ENCODE results near the gene NSUN5. TPM values are rescaled to one million over a fixed set of nuclear protein-coding genes. Genes with fewer than 3 reads are reported as not detected.
"Not testable (repeated sequence)": the region's sequence is repeated elsewhere in the genome, so short reads cannot be mapped to it uniquely, and the experiment has no call there.

The NSUN5 gene
- total RNA-seq, 1 experiment from 2014 or later = 90.9 TPM

- H3K36me3 ChIP-seq (replicated peaks; ENCODE audit: control insufficient read depth, insufficient read depth, low read length) = no peaks in the 10 kb centered on the region
- H3K27me3 ChIP-seq (ENCODE audit: control insufficient read depth, insufficient read depth, low read length) = no peaks in the 10 kb centered on the region
- no peak overlapping the region for H3K4me3 ChIP-seq (ENCODE audit: insufficient read depth, low read depth, low read length)
- no peak for DNase-seq
Observed at GRCh38 chr7:73316521-73316920, 7.9 kb upstream of the NSUN5 start.

GRCh38 chr7:73314271-73314670 lies 5.6 kb upstream of the NSUN5 start:
- H3K36me3 ChIP-seq (replicated peaks; ENCODE audit: control insufficient read depth, insufficient read depth, low read length) = no peaks in the 10 kb centered on the region
- no peak overlapping the region for H3K4me3 ChIP-seq (ENCODE audit: insufficient read depth, low read depth, low read length)
- H3K27me3 ChIP-seq (ENCODE audit: control insufficient read depth, insufficient read depth, low read length) = no peaks in the 10 kb centered on the region
- no peak for DNase-seq

GRCh38 chr7:73313521-73313906 lies 4.9 kb upstream of the NSUN5 start:
- Histone ChIP-seq H3K36me3 (replicated peaks; ENCODE audit: control insufficient read depth, insufficient read depth, low read length) (no peaks in the 10 kb centered on the region), H3K4me3 (ENCODE audit: insufficient read depth, low read depth, low read length) (no peak overlapping the region), H3K27me3 (ENCODE audit: control insufficient read depth, insufficient read depth, low read length) (no peaks in the 10 kb centered on the region)
- DNase-seq = no peak

GRCh38 chr7:73312831-73313520 lies 4.3 kb upstream of the NSUN5 start:
- DNase-seq = peak; percentile 60
- H3K36me3 ChIP-seq (replicated peaks; ENCODE audit: control insufficient read depth, insufficient read depth, low read length) = no peaks in the 10 kb centered on the region
- no peaks in the 10 kb centered on the region for H3K27me3 ChIP-seq (ENCODE audit: control insufficient read depth, insufficient read depth, low read length)
- no peak overlapping the region for H3K4me3 ChIP-seq (ENCODE audit: insufficient read depth, low read depth, low read length)

GRCh38 chr7:73311421-73311820 lies 2.8 kb upstream of the NSUN5 start:
- not testable (repeated sequence) for H3K4me3 ChIP-seq (ENCODE audit: insufficient read depth, low read depth, low read length); DNase-seq; H3K36me3 ChIP-seq (replicated peaks; ENCODE audit: control insufficient read depth, insufficient read depth, low read length); H3K27me3 ChIP-seq (ENCODE audit: control insufficient read depth, insufficient read depth, low read length)

- peak; percentile 84 for DNase-seq
- Histone ChIP-seq H3K4me3 (ENCODE audit: insufficient read depth, low read depth, low read length) (peak overlapping the region; percentile 74), H3K36me3 (replicated peaks; ENCODE audit: control insufficient read depth, insufficient read depth, low read length) (peaks cover 9% of the 10 kb centered on the region), H3K27me3 (ENCODE audit: control insufficient read depth, insufficient read depth, low read length) (no peaks in the 10 kb centered on the region)
Observed at GRCh38 chr7:73308074-73308664, 457 bp downstream of the NSUN5 start.

GRCh38 chr7:73307436-73307835 lies 1.2 kb downstream of the NSUN5 start:
- Histone ChIP-seq H3K4me3 (ENCODE audit: insufficient read depth, low read depth, low read length) (no peak overlapping the region), H3K36me3 (replicated peaks; ENCODE audit: control insufficient read depth, insufficient read depth, low read length) (peaks cover 10% of the 10 kb centered on the region), H3K27me3 (ENCODE audit: control insufficient read depth, insufficient read depth, low read length) (no peaks in the 10 kb centered on the region)
- peak; percentile 39 for DNase-seq

GRCh38 chr7:73304612-73305387 lies 3.8 kb downstream of the NSUN5 start:
- not testable (repeated sequence) for H3K36me3 ChIP-seq (replicated peaks; ENCODE audit: control insufficient read depth, insufficient read depth, low read length); H3K27me3 ChIP-seq (ENCODE audit: control insufficient read depth, insufficient read depth, low read length); H3K4me3 ChIP-seq (ENCODE audit: insufficient read depth, low read depth, low read length); DNase-seq

- Histone ChIP-seq H3K36me3 (replicated peaks; ENCODE audit: control insufficient read depth, insufficient read depth, low read length) (peaks cover 10% of the 10 kb centered on the region), H3K27me3 (ENCODE audit: control insufficient read depth, insufficient read depth, low read length) (no peaks in the 10 kb centered on the region), H3K4me3 (ENCODE audit: insufficient read depth, low read depth, low read length) (no peak overlapping the region)
- peak; percentile 23 for DNase-seq
Observed at GRCh38 chr7:73304071-73304470, 4.6 kb downstream of the NSUN5 start.

GRCh38 chr7:73303546-73303945 lies 5.1 kb downstream of the NSUN5 start:
- peaks cover 10% of the 10 kb centered on the region for H3K36me3 ChIP-seq (replicated peaks; ENCODE audit: control insufficient read depth, insufficient read depth, low read length)
- H3K27me3 ChIP-seq (ENCODE audit: control insufficient read depth, insufficient read depth, low read length) = no peaks in the 10 kb centered on the region
- no peak overlapping the region for H3K4me3 ChIP-seq (ENCODE audit: insufficient read depth, low read depth, low read length)
- DNase-seq = peak; percentile 21

GRCh38 chr7:73302846-73303245 lies 5.8 kb downstream of the NSUN5 start:
- not testable (repeated sequence) for H3K4me3 ChIP-seq (ENCODE audit: insufficient read depth, low read depth, low read length); H3K27me3 ChIP-seq (ENCODE audit: control insufficient read depth, insufficient read depth, low read length); DNase-seq; H3K36me3 ChIP-seq (replicated peaks; ENCODE audit: control insufficient read depth, insufficient read depth, low read length)

GRCh38 chr7:73301108-73301507 lies 7.5 kb downstream of the NSUN5 start:
- H3K4me3 ChIP-seq (ENCODE audit: insufficient read depth, low read depth, low read length); H3K36me3 ChIP-seq (replicated peaks; ENCODE audit: control insufficient read depth, insufficient read depth, low read length); H3K27me3 ChIP-seq (ENCODE audit: control insufficient read depth, insufficient read depth, low read length); DNase-seq: not testable (repeated sequence)

- DNase-seq; H3K4me3 ChIP-seq (ENCODE audit: insufficient read depth, low read depth, low read length); H3K27me3 ChIP-seq (ENCODE audit: control insufficient read depth, insufficient read depth, low read length); H3K36me3 ChIP-seq (replicated peaks; ENCODE audit: control insufficient read depth, insufficient read depth, low read length): not testable (repeated sequence)
Observed at GRCh38 chr7:73299812-73300211, 8.8 kb downstream of the NSUN5 start.

- not testable (repeated sequence) for H3K36me3 ChIP-seq (replicated peaks; ENCODE audit: control insufficient read depth, insufficient read depth, low read length); H3K27me3 ChIP-seq (ENCODE audit: control insufficient read depth, insufficient read depth, low read length); DNase-seq; H3K4me3 ChIP-seq (ENCODE audit: insufficient read depth, low read depth, low read length)
Observed at GRCh38 chr7:73297706-73298105, 10.9 kb downstream of the NSUN5 start.

- not testable (repeated sequence) for H3K4me3 ChIP-seq (ENCODE audit: insufficient read depth, low read depth, low read length); H3K27me3 ChIP-seq (ENCODE audit: control insufficient read depth, insufficient read depth, low read length); DNase-seq; H3K36me3 ChIP-seq (replicated peaks; ENCODE audit: control insufficient read depth, insufficient read depth, low read length)
Observed at GRCh38 chr7:73297235-73297634, 11.4 kb downstream of the NSUN5 start.

Data from H7 (cell line).